IMR-90 (cell line): ENCODE results near the gene TMEM26. TPM values are rescaled to one million over a fixed set of nuclear protein-coding genes. Genes with fewer than 3 reads are reported as not detected.

Experiments
- ATAC-seq: fragments of 200-7000 bp; cut with Tn5 transposase; 2 replicates; pipeline ENCODE4 v1.9.1; 2020; ENCODE audit warnings: low read depth, mild to moderate bottlenecking, moderate library complexity
- BruUV-seq: library from RNA; stranded (reverse); fragments of 400-500 nt; replicated peaks from 2 replicates; lab custom pipeline; 2021; lab: Mats Ljungman, UMichigan
- CTCF ChIA-PET: fragments of 300-600 bp; formaldehyde crosslinking; extraction: SDS; loops from one replicate; lab custom pipeline; 2021; ENCODE audit warnings: antibody characterized with exemption; lab: Yijun Ruan, JAX
- POLR2A ChIA-PET: fragments of 300-600 bp; sonication (Branson Sonifier 250); formaldehyde crosslinking; loops from one replicate; lab custom pipeline; 2022; ENCODE audit warnings: antibody characterized with exemption; ENCODE audit not compliant: unreplicated experiment; lab: Charles Lee
- DNase-seq: peaks from one replicate; pipeline ENCODE4 v3.0.0; 2013
- H2AFZ ChIP-seq: replicated peaks from 2 replicates; pipeline ENCODE3; 2013; ENCODE audit warnings: low read length, mild to moderate bottlenecking; ENCODE audit not compliant: poor library complexity
- H2AK5ac ChIP-seq: 2 replicates; pipeline ENCODE4 v1.6.1; 2013; ENCODE audit warnings: low read depth, low read length, inconsistent platforms
- H2AK9ac ChIP-seq: replicated peaks from 2 replicates; pipeline ENCODE3; 2013; ENCODE audit warnings: mild to moderate bottlenecking, low read depth, low read length, moderate library complexity; ENCODE audit not compliant: poor library complexity
- H2BK120ac ChIP-seq: 2 replicates; pipeline ENCODE4 v1.6.1; 2013; ENCODE audit warnings: low read depth, low read length, inconsistent platforms
- H2BK15ac ChIP-seq: 3 replicates; pipeline ENCODE4 v1.6.1; 2013; ENCODE audit warnings: low read depth, low read length, inconsistent platforms
- H2BK20ac ChIP-seq: 2 replicates; pipeline ENCODE4 v1.6.1; 2013; ENCODE audit warnings: low read depth, mild to moderate bottlenecking, inconsistent platforms, low read length, moderate library complexity
- H2BK5ac ChIP-seq: 2 replicates; pipeline ENCODE4 v1.6.1; 2013; ENCODE audit warnings: mild to moderate bottlenecking, low read depth, low read length, inconsistent platforms; ENCODE audit not compliant: poor library complexity, severe bottlenecking
- H3K14ac ChIP-seq: replicated peaks from 2 replicates; pipeline ENCODE4 v1.6.1; 2013; ENCODE audit warnings: low read depth, low read length, inconsistent platforms
- H3K18ac ChIP-seq: 2 replicates; pipeline ENCODE4 v1.6.1; 2013; ENCODE audit warnings: low read depth, low read length, control low read depth
- H3K23ac ChIP-seq: 2 replicates; pipeline ENCODE4 v1.6.1; 2013; ENCODE audit warnings: low read depth, low read length, inconsistent platforms
- H3K27ac ChIP-seq: 2 replicates; pipeline ENCODE4 v1.5.1; 2013; ENCODE audit warnings: mild to moderate bottlenecking, control low read depth, low read length; ENCODE audit not compliant: insufficient read depth
- H3K27me3 ChIP-seq: 2 replicates; pipeline ENCODE4 v1.6.1; 2013; ENCODE audit warnings: low read length; ENCODE audit not compliant: control insufficient read depth, insufficient read depth
- H3K36me3 ChIP-seq: 2 replicates; pipeline ENCODE4 v1.6.1; 2013; ENCODE audit warnings: low read length, mixed read lengths; ENCODE audit not compliant: control insufficient read depth, insufficient read depth
- H3K4ac ChIP-seq: 2 replicates; pipeline ENCODE4 v1.6.1; 2013; ENCODE audit warnings: low read depth, low read length, inconsistent platforms
- H3K4me1 ChIP-seq: 2 replicates; pipeline ENCODE4 v1.6.1; 2013; ENCODE audit warnings: low read length, mixed read lengths; ENCODE audit not compliant: control insufficient read depth, insufficient read depth
- H3K4me2 ChIP-seq: 2 replicates; pipeline ENCODE4 v1.6.1; 2013; ENCODE audit warnings: low read depth, mild to moderate bottlenecking, control low read depth, low read length, moderate library complexity
- H3K4me3 ChIP-seq: 2 replicates; pipeline ENCODE4 v1.5.1; 2013; ENCODE audit warnings: low read depth, mild to moderate bottlenecking, control low read depth, low read length, moderate library complexity; ENCODE audit not compliant: insufficient read depth
- H3K56ac ChIP-seq: 2 replicates; pipeline ENCODE4 v1.6.1; 2013; ENCODE audit warnings: low read length, inconsistent platforms; ENCODE audit not compliant: insufficient read depth; ENCODE audit errors: extremely low read depth
- H3K79me1 ChIP-seq, 2 experiments: 2 replicates each; pipeline ENCODE4 v1.6.1; 2013; ENCODE audit warnings: low read length in 2 of 2, inconsistent platforms in 1 of 2, low read depth in 1 of 2
- H3K9ac ChIP-seq: 2 replicates; pipeline ENCODE4 v1.6.1; 2013; ENCODE audit warnings: low read depth, low read length, control low read depth
- H3K9me1 ChIP-seq: 2 replicates; pipeline ENCODE4 v1.6.1; 2013; ENCODE audit warnings: low read length, inconsistent platforms; ENCODE audit not compliant: insufficient read depth
- H3K9me3 ChIP-seq: 2 replicates; pipeline ENCODE4 v1.6.1; 2013; ENCODE audit warnings: low read length; ENCODE audit not compliant: control insufficient read depth, insufficient read depth
- H4K20me1 ChIP-seq: 2 replicates; pipeline ENCODE4 v1.6.1; 2013; ENCODE audit warnings: low read length, inconsistent platforms; ENCODE audit not compliant: insufficient read depth
- H4K5ac ChIP-seq: 2 replicates; pipeline ENCODE4 v1.6.1; 2013; ENCODE audit warnings: mild to moderate bottlenecking, low read depth, low read length, control low read depth
- H4K8ac ChIP-seq, 2 experiments: 2 replicates each; pipeline ENCODE4 v1.6.1; 2013; ENCODE audit warnings: low read depth in 2 of 2, low read length in 2 of 2, control low read depth in 1 of 2, inconsistent platforms in 1 of 2
- H4K91ac ChIP-seq: 2 replicates; pipeline ENCODE4 v1.6.1; 2013; ENCODE audit warnings: low read depth, low read length, inconsistent platforms; ENCODE audit not compliant: insufficient read depth
- CEBPB ChIP-seq: IDR thresholded peaks from 2 replicates; pipeline ENCODE4 v1.6.1; 2012; ENCODE audit warnings: low read depth, low read length, improper control_type of control experiment
- MAFK ChIP-seq: IDR thresholded peaks from 2 replicates; pipeline ENCODE4 v1.6.1; 2012; ENCODE audit warnings: low read depth, low read length, improper control_type of control experiment
- NFE2L2 ChIP-seq: fragments of 150-350 bp; IDR thresholded peaks from 2 replicates; pipeline ENCODE4 v1.6.1; 2016; ENCODE audit warnings: low read depth, mild to moderate bottlenecking, low read length
- RCOR1 ChIP-seq: IDR thresholded peaks from 2 replicates; pipeline ENCODE4 v1.6.1; 2012; ENCODE audit warnings: mild to moderate bottlenecking, low read length, improper control_type of control experiment; ENCODE audit not compliant: insufficient replicate concordance
- WGBS, 2 experiments: methylation state at CpG; one replicate each; pipeline versions ENCODE4 v1.1.5 to v1.1.7; 2013; ENCODE audit warnings: missing lambda C conversion rate in 2 of 2; ENCODE audit not compliant: insufficient read length in 1 of 2; ENCODE audit errors: extremely low coverage in 2 of 2; 5-methylcytosine and 5-hydroxymethylcytosine counted together
- dilution Hi-C: fragments of 300-500 bp; cut with HindIII; formaldehyde crosslinking; loops from one replicate; pipeline ENCODE4 v1.14.3; 2018; ENCODE audit warnings: low sequenced_read_pairs; ENCODE audit not compliant: unreplicated experiment
- in situ Hi-C: fragments of 300-500 bp; cut with MboI; formaldehyde crosslinking; loops from 3 replicates; pipeline ENCODE4 v1.14.3; 2019; ENCODE audit warnings: low sequenced_read_pairs, inconsistent platforms, mixed read lengths
- intact Hi-C: fragments of 100-400 bp; cut with micrococcal nuclease; formaldehyde crosslinking; loops from 2 replicates; pipeline ENCODE4 v1.10.0; 2022
- polyA plus RNA-seq, 3 experiments: library from polyadenylated mRNA; depleted of rRNA; stranded (reverse); fragments of >200 nt; gene quantifications; 2 replicates each; pipeline ENCODE4 v1.2.3, GENCODE V29; 2012; ENCODE audit warnings: low replicate concordance in 1 of 3
- total RNA-seq: library from RNA; depleted of rRNA; stranded (reverse); fragments of >200 nt; gene quantifications from 2 replicates; pipeline ENCODE4 v1.2.3, GENCODE V29; 2012

TMEM26 gene
- total and polyA plus RNA-seq, 2 of the 4 experiments (the other 2 are of a cell fraction): 0.22 to 0.36 TPM

DNA sequence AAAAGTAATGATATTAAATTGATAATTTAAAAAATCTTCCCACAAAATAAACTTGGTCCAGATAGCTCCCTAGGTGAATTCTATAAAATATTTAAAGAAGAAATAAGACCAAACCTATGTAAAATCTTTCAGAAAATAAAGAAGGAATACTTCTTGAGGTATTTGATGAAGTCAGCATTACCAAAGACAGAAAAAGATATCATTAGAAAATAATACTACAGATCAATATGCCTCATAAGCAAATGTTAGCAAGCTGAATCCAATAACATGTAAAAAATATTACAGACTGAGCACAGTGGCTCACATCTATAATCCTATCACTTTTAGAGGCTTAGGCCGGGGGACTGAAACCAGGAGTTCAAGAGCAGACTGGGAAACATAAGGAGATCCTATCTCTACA is 30.0 kb downstream of the TMEM26 start:
- Histone ChIP-seq H3K4ac (no peak overlapping the region), H3K9me1 (no peaks in the 10 kb centered on the region), H4K20me1 (no peaks in the 10 kb centered on the region), H3K36me3 (no peaks in the 10 kb centered on the region), H4K8ac (no peak overlapping the region), H2AFZ (no peak overlapping the region), H4K5ac (no peak overlapping the region), H3K4me2 (no peak overlapping the region), H3K27ac (no peak overlapping the region), H2AK5ac (no peak overlapping the region), H3K56ac (no peak overlapping the region), H2AK9ac (no peak overlapping the region), H3K4me1 (no peaks in the 10 kb centered on the region), H2BK120ac (no peak overlapping the region), H2BK5ac (no peak overlapping the region), H3K27me3 (no peaks in the 10 kb centered on the region), H2BK20ac (no peak overlapping the region), H3K18ac (no peak overlapping the region), H3K9ac (no peak overlapping the region), H3K4me3 (no peak overlapping the region), H3K23ac (no peak overlapping the region), H3K14ac (no peak overlapping the region), H4K91ac (no peak overlapping the region), H3K79me1 (no peaks in the 10 kb centered on the region), H2BK15ac (no peak overlapping the region), H3K9me3 (peaks cover 13% of the 10 kb centered on the region)
- DNase-seq (no peak), ATAC-seq (no peak)
- intact Hi-C loops (no loop called here), dilution Hi-C loops (no loop called here), in situ Hi-C loops (no loop called here)
- CTCF ChIA-PET: no interaction called here
- no CpG with 5 or more reads among the region's 1 CpG for WGBS, 2 experiments
- BruUV-seq: no TSS peak
- POLR2A ChIA-PET: no interaction called here
- TF ChIP-seq RCOR1 (no peak), CEBPB (no peak), MAFK (peak; percentile 38), NFE2L2 (no peak)
